OCI-LY3 (cell line): ENCODE results near the gene UCP2.

Experiments
- H2AFZ ChIP-seq: fragments of 200-600, 300-600 bp; shearing (Covaris generic); 2 replicates; pipeline ENCODE4 v1.6.0; 2014; ENCODE audit warnings: antibody characterized with exemption, low read depth, low read length
- H3K27ac ChIP-seq: fragments of 200-600, 300-600 bp; sonication (generic); 2 replicates; pipeline ENCODE4 v1.5.1; 2014; ENCODE audit warnings: mild to moderate bottlenecking, low read length, moderate library complexity, mixed read lengths
- H3K27me3 ChIP-seq: fragments of 200-600, 300-600 bp; sonication (generic); 2 replicates; pipeline ENCODE4 v1.6.1; 2014; ENCODE audit warnings: low read depth, low read length, mixed read lengths
- H3K36me3 ChIP-seq: fragments of 200-600, 300-600 bp; sonication (generic); replicated peaks from 2 replicates; pipeline ENCODE3; 2014; ENCODE audit warnings: low read depth, low read length, mixed read lengths
- H3K4me1 ChIP-seq: fragments of 300-600, 200-600 bp; sonication (generic); 2 replicates; pipeline ENCODE4 v1.6.1; 2014; ENCODE audit warnings: low read length, mixed read lengths
- H3K4me2 ChIP-seq: fragments of 200-600, 300-600 bp; sonication (generic); 2 replicates; pipeline ENCODE4 v1.6.1; 2014; ENCODE audit warnings: low read length, mixed read lengths
- H3K4me3 ChIP-seq: fragments of 300-600, 200-600 bp; sonication (generic); 2 replicates; pipeline ENCODE4 v1.5.1; 2014; ENCODE audit warnings: antibody characterized with exemption, mild to moderate bottlenecking, low read length, moderate library complexity
- H3K79me2 ChIP-seq: fragments of 300-600, 200-600 bp; shearing (Covaris generic); 2 replicates; pipeline ENCODE4 v1.6.1; 2014; ENCODE audit warnings: mild to moderate bottlenecking, low read length, mixed read lengths
- H3K9ac ChIP-seq: fragments of 300-600, 200-600 bp; shearing (Covaris generic); 2 replicates; pipeline ENCODE4 v1.6.0; 2014; ENCODE audit warnings: mild to moderate bottlenecking, low read length, moderate library complexity
- H3K9me3 ChIP-seq: fragments of 200-600, 300-600 bp; shearing (Covaris generic); 2 replicates; pipeline ENCODE4 v1.6.1; 2014; ENCODE audit warnings: low read length, mixed read lengths; ENCODE audit not compliant: insufficient read depth
- H4K20me1 ChIP-seq: fragments of 200-600, 300-600 bp; sonication (generic); 2 replicates; pipeline ENCODE4 v1.6.1; 2016; ENCODE audit warnings: low read length, mixed read lengths; ENCODE audit not compliant: insufficient read depth
- EZH2phosphoT487 ChIP-seq: fragments of 200-600 bp; shearing (Covaris generic); IDR thresholded peaks from 2 replicates; pipeline ENCODE4 v1.6.1; 2018; ENCODE audit warnings: antibody characterized with exemption, mixed run types, low read depth
- TF ChIP-seq, protein P1 (sequence below): fragments of 200-600, 300-600 bp; sonication (generic); IDR thresholded peaks from 2 replicates; pipeline ENCODE4 v1.5.1; 2014; ENCODE audit warnings: antibody characterized with exemption, low read length, low read depth

Gene UCP2

DNA sequence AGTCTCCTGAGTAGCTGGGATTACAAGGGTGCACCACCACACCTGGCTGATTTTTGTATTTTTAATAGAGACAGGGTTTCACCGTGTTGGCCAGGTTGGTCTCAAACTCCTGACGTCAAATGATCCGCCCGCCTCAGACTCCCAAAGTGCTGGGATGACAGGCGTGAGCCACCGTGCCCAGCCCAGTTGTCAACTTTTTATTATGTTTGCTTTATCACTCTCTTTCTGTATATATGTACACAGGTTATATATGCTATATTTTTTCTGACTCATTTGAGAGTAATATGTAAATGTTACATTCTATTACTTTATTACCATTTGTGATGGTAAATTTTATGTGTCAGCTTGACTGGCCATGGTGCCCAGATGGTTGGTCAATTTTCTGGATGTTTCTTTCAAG lies 50.7 kb downstream of the UCP2 start:
- no peak overlapping the region for H2AFZ ChIP-seq
- no peaks in the 10 kb centered on the region for H4K20me1 ChIP-seq
- H3K4me2 ChIP-seq, result no peak overlapping the region
- H3K4me1 ChIP-seq, result no peaks in the 10 kb centered on the region
- no peaks in the 10 kb centered on the region for H3K9me3 ChIP-seq
- H3K27me3 ChIP-seq, result no peaks in the 10 kb centered on the region
- H3K36me3 ChIP-seq, result peaks cover 27% of the 10 kb centered on the region
- no peak overlapping the region for H3K9ac ChIP-seq
- H3K79me2 ChIP-seq, result no peaks in the 10 kb centered on the region
- no peak for TF ChIP-seq EZH2phosphoT487
- no peak overlapping the region for H3K4me3 ChIP-seq
- no peak overlapping the region for H3K27ac ChIP-seq

DNA sequence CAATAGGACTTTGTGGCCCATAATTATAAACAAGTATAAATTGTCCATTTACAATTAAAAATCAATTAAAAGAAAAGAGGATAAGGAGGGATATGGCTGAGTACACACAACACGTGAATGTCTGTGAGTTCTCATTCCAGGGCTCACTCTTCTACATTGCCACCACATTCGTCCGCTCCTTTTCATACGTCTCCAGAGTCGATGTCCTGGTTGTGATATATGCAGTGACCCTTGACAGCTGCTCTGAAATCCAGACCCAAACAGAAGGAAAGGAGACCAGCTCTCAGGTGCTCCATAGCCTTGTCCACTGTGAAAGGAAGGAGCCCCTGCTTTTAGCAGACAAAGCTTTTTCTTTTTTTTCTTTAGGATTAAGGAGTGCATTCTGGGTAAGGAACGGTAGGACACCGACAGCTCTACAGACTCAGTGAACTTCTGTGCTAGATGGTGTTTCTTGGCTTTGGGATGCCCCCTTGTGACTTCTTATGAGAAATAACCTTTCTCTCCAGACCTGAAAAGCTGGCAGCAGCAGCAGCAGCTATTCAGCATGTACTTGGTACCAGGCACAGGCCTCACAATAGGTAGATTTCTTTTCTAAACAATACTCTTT lies 51.5 kb downstream of the UCP2 start:
- H3K27me3 ChIP-seq, result no peaks in the 10 kb centered on the region
- H4K20me1 ChIP-seq, result no peaks in the 10 kb centered on the region
- no peak overlapping the region for H3K9ac ChIP-seq
- H3K4me2 ChIP-seq, result no peak overlapping the region
- H3K27ac ChIP-seq, result no peak overlapping the region
- TF ChIP-seq, protein P1, sequence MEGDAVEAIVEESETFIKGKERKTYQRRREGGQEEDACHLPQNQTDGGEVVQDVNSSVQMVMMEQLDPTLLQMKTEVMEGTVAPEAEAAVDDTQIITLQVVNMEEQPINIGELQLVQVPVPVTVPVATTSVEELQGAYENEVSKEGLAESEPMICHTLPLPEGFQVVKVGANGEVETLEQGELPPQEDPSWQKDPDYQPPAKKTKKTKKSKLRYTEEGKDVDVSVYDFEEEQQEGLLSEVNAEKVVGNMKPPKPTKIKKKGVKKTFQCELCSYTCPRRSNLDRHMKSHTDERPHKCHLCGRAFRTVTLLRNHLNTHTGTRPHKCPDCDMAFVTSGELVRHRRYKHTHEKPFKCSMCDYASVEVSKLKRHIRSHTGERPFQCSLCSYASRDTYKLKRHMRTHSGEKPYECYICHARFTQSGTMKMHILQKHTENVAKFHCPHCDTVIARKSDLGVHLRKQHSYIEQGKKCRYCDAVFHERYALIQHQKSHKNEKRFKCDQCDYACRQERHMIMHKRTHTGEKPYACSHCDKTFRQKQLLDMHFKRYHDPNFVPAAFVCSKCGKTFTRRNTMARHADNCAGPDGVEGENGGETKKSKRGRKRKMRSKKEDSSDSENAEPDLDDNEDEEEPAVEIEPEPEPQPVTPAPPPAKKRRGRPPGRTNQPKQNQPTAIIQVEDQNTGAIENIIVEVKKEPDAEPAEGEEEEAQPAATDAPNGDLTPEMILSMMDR, result peak; percentile 61
- TF ChIP-seq EZH2phosphoT487, result no peak
- no peaks in the 10 kb centered on the region for H3K4me1 ChIP-seq
- H3K79me2 ChIP-seq, result no peaks in the 10 kb centered on the region
- no peaks in the 10 kb centered on the region for H3K9me3 ChIP-seq
- no peak overlapping the region for H2AFZ ChIP-seq
- peaks cover 28% of the 10 kb centered on the region for H3K36me3 ChIP-seq
- H3K4me3 ChIP-seq, result no peak overlapping the region

DNA sequence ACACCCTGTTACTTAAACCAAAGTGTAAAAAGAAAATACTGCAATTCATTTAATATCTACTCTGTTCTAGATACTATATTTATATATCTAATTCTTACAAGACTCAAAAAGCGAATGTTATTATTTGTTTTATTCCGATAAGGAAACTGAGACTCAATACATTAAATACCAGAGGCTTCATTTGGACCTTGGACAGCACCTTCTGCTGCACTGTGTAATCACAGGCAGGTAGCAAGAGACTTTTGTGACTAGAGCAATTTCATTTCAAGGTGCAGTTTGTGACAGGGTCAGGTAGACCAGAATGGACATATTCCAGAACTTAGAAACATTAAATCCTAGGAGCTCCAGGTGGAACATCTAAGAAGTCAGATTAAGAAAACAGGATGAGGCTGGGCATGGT lies 53.3 kb downstream of the UCP2 start:
- H3K27ac ChIP-seq, result no peak overlapping the region
- H3K36me3 ChIP-seq, result peaks cover 24% of the 10 kb centered on the region
- no peaks in the 10 kb centered on the region for H4K20me1 ChIP-seq
- no peak overlapping the region for H3K9ac ChIP-seq
- no peak overlapping the region for H3K4me2 ChIP-seq
- no peaks in the 10 kb centered on the region for H3K27me3 ChIP-seq
- TF ChIP-seq, protein P1, result no peak
- TF ChIP-seq EZH2phosphoT487, result no peak
- H3K79me2 ChIP-seq, result no peaks in the 10 kb centered on the region
- no peaks in the 10 kb centered on the region for H3K9me3 ChIP-seq
- H3K4me1 ChIP-seq, result no peaks in the 10 kb centered on the region
- no peak overlapping the region for H3K4me3 ChIP-seq
- no peak overlapping the region for H2AFZ ChIP-seq
